ENCODE results near the gene VENTX. TPM values are rescaled to one million over a fixed set of nuclear protein-coding genes. Genes with fewer than 3 reads are reported as not detected.

The VENTX gene
- total RNA-seq, 1 experiment from 2014 or later = not detected

DNA sequence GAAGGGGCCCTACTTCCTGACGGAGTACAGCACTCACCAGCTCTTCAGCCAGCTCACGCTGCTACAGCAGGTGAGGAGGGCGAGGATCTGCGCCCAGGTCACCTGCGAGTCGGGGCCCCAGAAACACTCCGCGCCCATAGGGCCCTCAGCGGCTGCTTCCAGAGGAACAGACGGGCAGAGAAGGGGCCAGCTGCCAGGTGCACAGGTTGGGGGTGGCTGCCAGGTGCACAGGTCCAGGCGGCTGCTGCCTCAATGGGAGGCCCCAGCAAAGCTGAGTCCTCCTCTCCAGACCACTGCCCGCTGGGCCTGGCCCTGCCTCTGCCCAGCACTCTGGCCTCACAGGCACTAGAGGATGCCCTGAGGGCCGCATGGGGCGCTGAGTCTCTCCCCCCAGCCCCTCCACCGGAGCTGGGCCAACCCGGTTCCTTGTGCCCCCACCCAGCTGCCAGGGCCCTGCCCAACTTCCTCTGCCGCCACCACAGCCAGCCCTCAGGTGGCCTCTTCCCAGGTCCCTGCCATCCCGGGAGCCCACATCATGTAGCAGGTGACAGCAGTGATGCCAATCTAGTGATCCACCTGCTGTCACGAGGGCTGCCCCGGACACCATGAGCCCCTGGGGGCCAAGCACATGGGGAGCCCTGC is 24.7 kb upstream of the VENTX start:
- no peak overlapping the region for H3K4me3 Mint-ChIP-seq (ENCODE audit: unreplicated experiment)
- H3K27me3 Mint-ChIP-seq (ENCODE audit: insufficient read depth, unreplicated experiment) = no peaks in the 10 kb centered on the region
- no peaks in the 10 kb centered on the region for H3K36me3 Mint-ChIP-seq (ENCODE audit: insufficient read depth, unreplicated experiment)
- TF ChIP-seq, protein P1, sequence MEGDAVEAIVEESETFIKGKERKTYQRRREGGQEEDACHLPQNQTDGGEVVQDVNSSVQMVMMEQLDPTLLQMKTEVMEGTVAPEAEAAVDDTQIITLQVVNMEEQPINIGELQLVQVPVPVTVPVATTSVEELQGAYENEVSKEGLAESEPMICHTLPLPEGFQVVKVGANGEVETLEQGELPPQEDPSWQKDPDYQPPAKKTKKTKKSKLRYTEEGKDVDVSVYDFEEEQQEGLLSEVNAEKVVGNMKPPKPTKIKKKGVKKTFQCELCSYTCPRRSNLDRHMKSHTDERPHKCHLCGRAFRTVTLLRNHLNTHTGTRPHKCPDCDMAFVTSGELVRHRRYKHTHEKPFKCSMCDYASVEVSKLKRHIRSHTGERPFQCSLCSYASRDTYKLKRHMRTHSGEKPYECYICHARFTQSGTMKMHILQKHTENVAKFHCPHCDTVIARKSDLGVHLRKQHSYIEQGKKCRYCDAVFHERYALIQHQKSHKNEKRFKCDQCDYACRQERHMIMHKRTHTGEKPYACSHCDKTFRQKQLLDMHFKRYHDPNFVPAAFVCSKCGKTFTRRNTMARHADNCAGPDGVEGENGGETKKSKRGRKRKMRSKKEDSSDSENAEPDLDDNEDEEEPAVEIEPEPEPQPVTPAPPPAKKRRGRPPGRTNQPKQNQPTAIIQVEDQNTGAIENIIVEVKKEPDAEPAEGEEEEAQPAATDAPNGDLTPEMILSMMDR (IDR thresholded peaks at IDR 0.05; ENCODE audit: unreplicated experiment) = no peak
- H3K27ac Mint-ChIP-seq (ENCODE audit: low read depth, unreplicated experiment) = no peak overlapping the region
- ChIA-PET CTCF (no interaction called here), POLR2A (no interaction called here)
- no TSS peak for BruUV-seq (replicated peaks)
- H3K9me3 Mint-ChIP-seq (ENCODE audit: unreplicated experiment) = peaks cover 8% of the 10 kb centered on the region
- no peaks in the 10 kb centered on the region for H3K4me1 Mint-ChIP-seq (ENCODE audit: insufficient read depth, unreplicated experiment)
- intact Hi-C loops (cut with micrococcal nuclease) = no loop called here
- DNase-seq (ENCODE audit: unreplicated experiment) = no peak

DNA sequence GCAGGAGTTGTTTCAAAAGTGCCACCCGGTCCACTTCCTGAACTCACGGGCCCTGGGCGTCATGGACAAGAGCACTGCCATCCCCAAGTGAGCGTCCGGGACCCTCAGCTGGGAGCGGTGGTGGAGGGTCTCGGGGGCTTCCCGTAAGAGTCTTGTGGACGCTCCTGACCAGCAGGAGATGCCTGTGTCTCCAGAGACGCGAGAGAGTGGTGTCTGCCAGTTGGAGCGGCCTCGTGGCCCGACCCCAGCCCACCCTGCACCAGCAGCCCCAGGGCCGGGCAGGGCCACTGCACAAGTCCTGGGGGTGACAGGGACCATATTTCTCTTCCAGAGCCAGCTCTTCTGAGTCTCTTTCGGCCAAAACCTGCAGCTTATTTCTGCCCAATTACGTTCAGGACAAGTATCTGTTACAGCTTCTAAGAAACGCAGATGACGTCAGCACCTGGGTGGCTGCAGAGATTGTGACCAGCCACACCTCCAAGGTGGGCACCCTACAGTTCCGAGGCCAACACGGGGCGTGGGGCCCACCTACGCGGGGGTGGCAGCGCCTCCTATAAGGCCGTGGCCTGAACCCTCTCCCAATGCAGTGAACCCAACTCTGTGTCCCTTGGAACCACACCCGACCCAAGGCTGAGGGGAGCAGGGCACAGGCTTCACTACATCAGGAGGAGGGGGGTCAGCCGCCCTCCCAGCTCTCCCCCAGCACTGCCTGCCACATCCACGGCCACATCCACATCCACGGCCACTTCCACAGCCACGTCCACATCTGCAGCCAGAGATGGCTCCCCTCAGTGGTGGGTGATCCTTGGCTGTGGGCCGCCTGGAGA is 23.8 kb upstream of the VENTX start:
- intact Hi-C loops (cut with micrococcal nuclease) = no loop called here
- no peaks in the 10 kb centered on the region for H3K4me1 Mint-ChIP-seq (ENCODE audit: insufficient read depth, unreplicated experiment)

DNA sequence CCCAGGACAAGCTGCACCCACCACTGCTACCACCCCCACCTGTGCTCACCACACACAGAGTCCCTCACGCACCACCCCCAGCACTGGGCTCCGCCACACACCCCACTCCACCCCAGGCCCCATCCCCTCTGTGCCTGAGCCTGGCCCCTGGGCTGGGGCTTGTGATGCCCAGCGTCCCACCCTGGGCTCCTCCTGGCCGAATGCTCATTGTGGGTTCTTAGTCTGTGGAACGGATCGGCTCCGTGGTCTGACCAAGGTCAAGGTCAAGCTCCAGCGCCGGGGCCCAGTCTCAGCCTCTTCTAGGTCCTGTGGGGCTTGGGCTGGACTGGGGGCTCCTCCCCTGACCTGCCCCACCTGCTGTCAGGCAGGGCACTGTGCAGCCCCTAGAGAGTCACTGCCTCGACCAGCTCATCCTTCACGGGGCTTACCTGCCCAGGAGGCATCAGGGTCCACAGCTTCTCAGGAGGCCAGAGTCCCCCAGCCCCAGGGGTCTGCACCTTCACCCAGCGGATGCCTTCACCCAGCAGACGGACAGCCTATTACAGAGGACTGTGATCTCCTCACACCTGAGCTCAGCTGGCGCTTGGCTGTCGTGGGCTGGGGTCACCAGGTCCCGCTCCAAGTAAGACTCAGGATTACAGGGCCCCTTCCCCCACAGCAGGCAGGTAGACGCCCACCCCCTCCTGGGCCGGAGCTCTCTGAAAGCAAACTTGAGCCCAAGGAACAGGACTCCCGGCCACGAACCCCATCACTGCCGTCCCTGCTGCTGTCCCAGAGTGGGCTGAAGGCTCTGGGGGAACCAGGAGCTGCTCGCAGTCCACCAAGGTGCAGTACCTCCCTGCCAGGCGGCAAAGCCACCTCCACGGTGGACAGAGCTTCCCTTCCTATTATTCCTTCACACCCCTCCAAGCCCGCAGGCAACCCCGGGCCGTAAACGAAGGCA is 22.9 kb upstream of the VENTX start:
- no TSS peak for BruUV-seq (replicated peaks)
- Mint-ChIP-seq H3K4me3 (ENCODE audit: unreplicated experiment) (no peak overlapping the region), H3K36me3 (ENCODE audit: insufficient read depth, unreplicated experiment) (no peaks in the 10 kb centered on the region), H3K9me3 (ENCODE audit: unreplicated experiment) (peaks cover 8% of the 10 kb centered on the region), H3K4me1 (ENCODE audit: insufficient read depth, unreplicated experiment) (no peaks in the 10 kb centered on the region), H3K27me3 (ENCODE audit: insufficient read depth, unreplicated experiment) (no peaks in the 10 kb centered on the region), H3K27ac (ENCODE audit: low read depth, unreplicated experiment) (no peak overlapping the region)
- TF ChIP-seq, protein P1 (IDR thresholded peaks at IDR 0.05; ENCODE audit: unreplicated experiment) = no peak
- DNase-seq (ENCODE audit: unreplicated experiment) = no peak
- intact Hi-C loops (cut with micrococcal nuclease) = no loop called here
- POLR2A ChIA-PET = no interaction called here
- CTCF ChIA-PET = interaction anchor here (0.6 kb wide), 1 partner anchor 51 kb away, joined by 4 read pairs; no protein-coding TSS in a partner anchor

More for the DNA sequence above, 23.8 kb upstream of the VENTX start:
- H3K9me3 Mint-ChIP-seq (ENCODE audit: unreplicated experiment) = peaks cover 8% of the 10 kb centered on the region
- ChIA-PET CTCF (no interaction called here), POLR2A (no interaction called here)
- H3K4me3 Mint-ChIP-seq (ENCODE audit: unreplicated experiment) = no peak overlapping the region
- no peak overlapping the region for H3K27ac Mint-ChIP-seq (ENCODE audit: low read depth, unreplicated experiment)
- no peaks in the 10 kb centered on the region for H3K36me3 Mint-ChIP-seq (ENCODE audit: insufficient read depth, unreplicated experiment)
- no peaks in the 10 kb centered on the region for H3K27me3 Mint-ChIP-seq (ENCODE audit: insufficient read depth, unreplicated experiment)
- TF ChIP-seq, protein P1 (IDR thresholded peaks at IDR 0.05; ENCODE audit: unreplicated experiment) = no peak
- BruUV-seq (replicated peaks) = no TSS peak
- DNase-seq (ENCODE audit: unreplicated experiment) = no peak

DNA sequence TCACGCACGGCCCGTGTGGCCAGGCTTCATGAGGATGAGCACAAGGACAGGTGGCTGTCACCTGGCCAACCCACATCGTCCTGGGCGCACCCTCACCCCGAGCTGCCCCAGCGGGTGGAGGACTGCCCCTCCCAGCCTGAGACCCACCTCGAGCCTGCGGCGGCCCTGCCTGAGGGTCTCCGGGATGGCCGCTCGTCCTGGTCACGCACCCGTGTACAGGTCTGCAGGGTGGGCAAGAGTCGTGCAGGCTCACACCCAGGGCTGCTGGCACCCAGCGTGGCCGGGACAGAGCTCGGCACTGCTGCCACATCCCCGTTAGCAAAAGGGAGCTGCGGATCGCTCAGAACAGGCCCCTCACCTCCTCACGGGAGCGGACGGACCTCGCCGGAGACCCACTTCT is 22.1 kb upstream of the VENTX start:
- POLR2A ChIA-PET = no interaction called here
- H3K4me3 Mint-ChIP-seq (ENCODE audit: unreplicated experiment) = no peak overlapping the region
- no TSS peak for BruUV-seq (replicated peaks)
- DNase-seq (ENCODE audit: unreplicated experiment) = no peak
- H3K36me3 Mint-ChIP-seq (ENCODE audit: insufficient read depth, unreplicated experiment) = no peaks in the 10 kb centered on the region
- no peaks in the 10 kb centered on the region for H3K27me3 Mint-ChIP-seq (ENCODE audit: insufficient read depth, unreplicated experiment)
- CTCF ChIA-PET = interaction anchor here (0.6 kb wide), 1 partner anchor 52 kb away, joined by 4 read pairs; no protein-coding TSS in a partner anchor
- intact Hi-C loops (cut with micrococcal nuclease) = no loop called here
- no peak overlapping the region for H3K27ac Mint-ChIP-seq (ENCODE audit: low read depth, unreplicated experiment)
- H3K4me1 Mint-ChIP-seq (ENCODE audit: insufficient read depth, unreplicated experiment) = no peaks in the 10 kb centered on the region
- TF ChIP-seq, protein P1 (IDR thresholded peaks at IDR 0.05; ENCODE audit: unreplicated experiment) = no peak
- H3K9me3 Mint-ChIP-seq (ENCODE audit: unreplicated experiment) = peaks cover 8% of the 10 kb centered on the region
